GM11168 (cell line): ENCODE results near the gene HOXB5.

Experiments used
- in situ Hi-C: fragments of 300-500 bp; cut with MboI; formaldehyde crosslinking; loops from one replicate; pipeline ENCODE4 v1.12.0; 2022; ENCODE audit warnings: low sequenced_read_pairs; ENCODE audit not compliant: unreplicated experiment

HOXB5 gene

DNA sequence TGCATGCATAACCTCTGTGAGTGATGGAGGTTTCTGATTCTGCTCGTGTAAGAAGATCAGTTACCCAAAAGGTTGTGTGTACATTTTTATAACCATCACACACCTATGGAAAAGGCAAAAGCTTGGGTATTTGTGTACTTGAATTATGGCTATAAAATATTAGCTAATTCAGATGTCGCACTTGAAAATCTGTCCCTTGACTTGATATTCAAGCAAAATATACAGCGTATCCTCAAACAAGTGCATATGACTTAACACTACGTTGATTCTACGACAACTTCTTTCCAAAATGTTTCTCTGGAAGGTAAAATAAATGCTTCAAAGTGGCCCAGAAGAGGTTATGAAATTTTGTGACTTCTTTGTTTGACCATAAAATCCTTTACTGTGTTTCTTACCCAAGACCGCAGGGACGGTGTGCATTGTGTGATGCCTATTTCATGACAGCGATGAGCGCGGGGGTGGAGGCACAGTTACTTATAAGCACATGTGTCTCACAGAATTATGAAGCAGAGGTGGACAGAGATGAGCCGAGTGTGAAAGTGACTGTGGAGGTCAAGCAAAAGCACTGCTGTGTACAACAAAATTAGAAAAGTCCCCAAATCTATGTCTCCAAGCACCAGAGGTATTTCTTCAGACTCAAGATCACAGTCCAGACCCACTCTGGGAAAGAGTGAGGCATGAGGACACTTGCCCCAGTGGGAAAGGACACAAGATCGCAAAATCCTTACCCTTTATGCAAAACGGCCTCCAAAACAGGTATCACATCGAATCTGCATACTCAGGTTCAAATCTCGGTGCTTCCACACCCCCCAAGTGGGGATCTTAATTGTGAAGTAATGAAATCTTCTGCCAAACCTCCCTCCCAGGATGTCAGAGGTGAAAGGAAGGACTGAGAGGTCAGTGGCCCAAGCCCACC, 36.7 kb upstream of the HOXB5 start:
- in situ Hi-C loops, result no loop called here

DNA sequence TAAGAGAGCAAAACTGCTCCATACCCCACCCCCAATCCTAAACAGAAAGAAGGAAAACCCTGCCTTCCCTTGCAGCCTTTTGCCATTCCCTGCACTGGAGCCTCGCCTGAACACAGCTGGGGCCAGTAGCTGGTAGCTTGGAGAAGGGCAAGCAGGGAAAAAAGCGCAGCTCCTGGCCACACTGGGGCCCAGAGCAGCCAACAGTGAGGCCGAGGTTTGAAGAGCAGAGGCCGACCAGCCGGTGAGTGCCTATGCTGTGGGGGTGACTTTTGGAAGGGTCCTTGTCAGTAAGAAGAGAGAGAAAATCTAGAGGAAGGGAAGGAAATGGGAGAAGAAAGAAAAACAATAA, 35.8 kb upstream of the HOXB5 start:
- in situ Hi-C loops, result no loop called here

DNA sequence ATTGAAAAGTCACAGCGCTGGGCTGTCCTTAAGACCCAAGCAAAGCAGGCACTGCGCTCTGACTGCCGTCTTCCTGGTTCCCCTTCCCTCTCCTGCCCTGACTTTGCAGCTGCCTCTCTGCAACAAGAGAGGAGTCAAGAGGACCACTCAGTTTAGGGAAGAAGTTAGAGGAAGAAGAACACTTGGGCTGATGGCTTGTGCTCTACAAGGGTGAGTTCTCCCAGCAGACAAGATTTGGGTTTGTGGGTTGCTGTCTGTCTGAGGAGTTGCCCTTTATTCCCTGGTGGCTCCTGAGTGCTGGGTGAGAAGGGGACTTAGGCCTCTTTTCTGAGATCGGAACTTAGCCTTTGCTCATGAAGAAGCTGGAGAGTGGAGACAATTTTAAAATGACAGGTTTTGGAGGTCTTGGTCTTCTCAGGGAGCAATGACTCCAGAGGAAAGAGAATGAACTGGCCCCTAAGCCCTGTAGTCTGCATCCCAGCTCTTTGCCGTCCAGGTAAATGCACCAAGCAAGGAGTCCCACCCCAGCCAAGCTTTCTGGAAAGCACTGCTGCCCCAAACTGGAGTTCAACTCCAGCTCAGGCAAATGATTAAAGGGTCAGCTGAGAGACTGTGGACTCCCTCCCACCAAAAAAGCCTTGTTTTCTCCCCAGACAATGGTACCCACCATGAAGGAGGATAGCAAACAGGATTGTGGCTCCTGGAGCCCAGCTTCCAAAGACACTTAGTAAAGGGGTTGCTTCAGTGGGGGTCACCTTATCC, 35.3 kb upstream of the HOXB5 start:
- in situ Hi-C loops, result no loop called here

DNA sequence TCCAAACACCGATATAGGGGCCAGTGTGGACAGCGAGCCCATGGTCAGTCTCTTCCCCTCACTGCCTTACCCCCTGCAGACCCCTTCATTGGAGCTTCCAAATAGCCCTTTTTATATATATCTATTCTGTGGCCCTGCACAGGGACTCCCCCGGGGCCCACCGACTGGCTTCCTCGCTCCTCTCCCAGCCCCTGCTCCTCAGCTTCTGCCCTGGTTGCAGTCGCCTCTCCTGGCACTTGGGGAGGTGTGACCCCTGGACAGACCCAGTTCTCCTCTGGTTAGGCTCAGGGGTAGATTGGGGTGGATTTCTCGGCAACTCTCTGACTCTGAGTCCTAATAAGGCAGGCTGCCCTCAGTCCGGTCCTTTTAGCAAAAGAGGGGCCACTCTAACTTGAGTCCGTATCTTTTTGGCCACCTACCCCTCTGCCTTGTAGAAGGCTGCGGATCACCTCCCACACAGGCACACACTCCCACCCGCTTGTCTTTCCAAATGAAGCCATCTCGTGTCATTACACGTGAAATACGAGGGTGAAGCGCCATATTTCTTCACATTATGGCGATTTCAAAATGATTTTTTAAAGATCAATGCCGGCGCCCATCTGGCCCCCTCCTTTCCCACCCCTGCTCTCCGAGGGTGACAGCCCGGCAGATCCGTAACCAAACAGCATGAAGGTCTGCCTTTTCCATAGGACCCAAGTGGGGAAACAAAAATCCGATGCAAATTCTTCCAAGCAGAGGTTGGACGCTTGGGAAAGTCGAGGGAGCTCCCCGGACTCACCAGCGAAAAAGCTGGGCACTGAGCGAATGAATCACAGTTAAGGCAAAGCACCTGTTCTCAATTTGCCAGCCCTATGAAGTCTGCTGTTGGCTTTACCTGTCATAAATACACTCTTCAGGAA, 34.3 kb upstream of the HOXB5 start:
- in situ Hi-C loops, result no loop called here

DNA sequence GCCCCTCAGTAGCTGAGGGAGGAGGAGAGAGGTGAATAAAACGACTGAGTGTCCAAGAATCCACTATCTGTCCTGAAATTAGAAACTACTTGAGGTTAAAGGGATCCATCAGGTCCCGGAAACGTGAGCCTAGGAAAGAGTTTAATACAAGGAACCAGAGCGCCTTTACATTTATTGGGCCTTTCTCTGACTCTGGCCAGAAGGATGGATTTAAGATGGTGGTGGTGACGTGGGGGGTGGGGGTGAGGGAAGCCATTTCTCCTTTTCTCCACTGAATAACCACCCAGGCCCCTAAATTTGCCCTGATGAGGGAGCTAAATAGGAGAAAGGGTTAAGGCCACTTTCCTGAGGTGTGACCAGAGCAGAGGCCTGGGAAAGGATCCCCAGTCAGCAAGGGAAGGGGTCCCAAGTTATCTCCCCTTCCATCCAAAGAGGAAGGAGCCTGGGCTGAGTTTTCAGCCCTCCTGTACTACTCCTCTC, 33.6 kb upstream of the HOXB5 start:
- in situ Hi-C loops, result no loop called here

DNA sequence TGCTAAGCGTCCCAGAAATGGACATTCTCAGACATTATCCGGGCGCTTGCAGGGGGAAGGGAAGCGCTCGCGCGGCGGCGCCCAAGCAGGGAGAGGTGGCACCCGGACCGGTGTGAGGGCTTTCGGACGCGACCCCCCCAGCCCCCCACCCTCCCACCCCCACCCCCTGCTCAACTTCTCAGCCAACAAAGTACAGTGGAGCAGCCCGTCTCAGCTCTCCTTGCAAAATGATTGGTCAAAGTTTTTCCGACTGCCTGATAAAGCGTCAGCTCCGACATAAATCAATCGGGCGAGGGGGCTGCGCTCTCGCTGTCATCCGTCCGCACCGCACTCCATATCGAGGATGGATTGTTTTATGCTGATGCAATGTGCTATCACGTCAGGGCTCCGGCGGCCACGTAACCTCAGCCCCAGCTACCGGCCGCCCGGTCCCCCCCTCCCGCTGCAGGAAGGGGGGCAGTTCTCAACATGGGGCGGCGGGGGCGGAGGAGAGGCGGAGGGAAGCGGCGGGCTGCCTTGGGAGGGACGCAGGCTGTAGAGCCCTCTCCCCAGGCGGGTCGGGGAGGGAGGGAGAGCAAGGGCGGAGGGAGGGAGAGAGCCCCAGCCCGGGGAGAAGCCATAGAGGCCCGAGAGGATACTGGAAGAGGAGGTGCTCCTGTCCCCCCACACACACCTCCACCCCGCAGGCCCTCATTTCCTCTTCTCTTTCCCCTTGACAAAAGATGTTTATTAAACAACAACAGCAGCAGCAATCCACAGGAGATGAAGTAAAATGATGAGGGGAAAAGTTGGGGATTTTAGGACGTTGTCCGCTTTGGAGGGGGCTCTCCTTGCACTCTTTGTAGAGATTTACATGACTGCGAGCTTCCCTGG, 32.9 kb upstream of the HOXB5 start, which contains the start of gene HOXB9:
TSS of gene HOXB9 (minus strand) at position 114 of the 873 bp plus-strand sequence. CDS start at position 25, 89 bp downstream.
- in situ Hi-C loops, result no loop called here

DNA sequence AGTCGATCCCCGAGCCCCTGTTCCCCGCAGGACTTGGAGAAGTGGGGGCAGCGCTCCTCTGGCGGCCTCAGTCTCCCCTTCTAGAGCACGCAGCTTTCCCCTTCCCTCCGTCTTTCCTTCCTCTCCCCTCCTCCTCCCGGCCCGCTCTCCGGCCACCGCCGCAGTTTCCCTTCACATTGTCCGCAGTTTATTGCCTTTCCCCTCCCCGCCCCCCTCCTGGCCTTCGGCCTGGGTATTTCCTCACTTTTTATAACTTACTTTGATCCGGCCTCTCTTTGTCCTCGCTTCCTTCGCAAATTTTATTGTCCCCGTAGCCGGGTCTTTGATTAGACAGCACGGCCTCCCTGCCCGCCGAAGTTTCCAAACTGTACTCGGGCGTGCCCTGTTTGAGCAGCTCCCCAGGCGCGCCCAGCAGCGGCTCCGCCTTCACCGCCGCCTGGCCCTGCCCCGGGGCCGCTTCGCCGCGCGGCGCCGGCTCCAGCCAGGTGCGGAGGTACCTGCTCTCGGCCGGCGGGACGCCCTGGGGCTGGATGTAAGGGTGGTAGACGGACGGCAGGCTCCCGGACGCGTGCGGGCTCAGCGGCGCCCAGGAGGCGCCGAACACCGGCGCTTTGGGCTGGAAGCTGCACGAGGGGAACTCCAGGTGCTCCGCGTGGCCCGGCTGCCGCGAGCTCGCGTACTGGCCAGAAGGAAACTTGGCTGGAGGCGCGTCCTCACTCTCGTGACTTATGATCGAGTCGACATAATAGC, 32.1 kb upstream of the HOXB5 start:
- in situ Hi-C loops, result no loop called here

DNA sequence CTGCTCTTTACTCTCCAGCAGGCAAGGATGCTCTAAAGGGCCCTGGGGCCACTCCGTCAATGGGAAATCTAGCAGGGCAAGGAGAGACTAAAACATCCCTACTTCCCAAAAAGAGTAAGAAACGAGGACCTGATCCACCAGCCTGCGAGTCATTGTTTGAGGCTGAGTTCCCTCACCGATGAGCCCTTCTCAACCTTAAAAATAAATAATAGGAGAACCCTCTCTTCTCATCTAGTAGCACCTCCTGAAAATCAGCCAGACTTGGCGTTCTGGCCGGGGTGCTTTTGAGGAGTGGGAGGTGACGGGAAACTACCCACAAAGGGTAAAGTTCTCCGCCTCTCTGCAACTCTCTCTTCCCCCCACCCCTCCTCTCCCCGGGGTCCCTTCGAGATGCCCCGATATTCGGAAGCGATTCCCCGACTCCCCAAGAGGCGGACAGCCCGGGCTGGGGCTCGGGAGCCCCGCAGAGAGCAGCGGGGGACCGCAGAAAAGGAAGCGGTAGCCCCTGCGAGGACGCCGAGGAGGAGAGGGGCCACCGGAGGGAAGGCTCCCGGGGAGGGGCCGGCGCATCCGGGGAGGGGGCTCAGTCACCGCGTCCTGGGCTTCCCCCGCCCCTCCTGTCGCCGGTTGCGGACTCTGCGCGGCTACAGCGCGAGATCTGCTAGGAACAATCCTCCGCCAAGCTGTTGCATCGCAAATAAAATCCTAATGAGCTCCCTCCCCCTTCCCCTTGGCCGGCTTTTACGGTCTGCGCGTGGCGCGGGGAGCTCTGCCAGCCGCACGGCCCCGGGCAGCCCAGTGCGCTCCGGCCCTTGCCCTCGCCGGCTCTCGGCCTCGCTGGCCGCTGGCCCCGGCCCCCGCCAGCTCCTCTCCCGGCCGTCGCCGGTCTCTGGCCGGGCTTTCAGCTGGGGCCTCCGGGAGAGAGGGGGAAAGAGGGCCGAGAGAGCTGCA, 31.2 kb upstream of the HOXB5 start:
- in situ Hi-C loops, result no loop called here

DNA sequence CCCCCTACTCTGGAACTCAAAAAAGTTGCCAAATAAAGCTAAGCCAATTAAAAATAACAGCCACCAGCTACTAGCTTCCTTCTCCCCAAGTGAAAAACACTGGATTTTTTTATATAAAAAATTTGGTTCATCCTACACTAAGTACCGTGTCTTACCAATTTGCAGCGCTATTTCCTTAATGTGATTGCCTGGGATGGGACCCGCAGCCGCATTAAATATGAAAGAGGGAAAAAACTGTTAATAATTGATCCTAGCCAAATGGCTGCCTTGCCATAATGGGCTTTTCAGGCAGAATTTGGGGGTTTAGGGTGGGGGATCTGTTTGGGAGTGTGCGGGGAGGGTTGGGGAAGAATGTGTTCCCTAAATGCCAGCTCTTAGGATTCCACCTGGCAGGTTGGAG, 30.5 kb upstream of the HOXB5 start:
- in situ Hi-C loops, result no loop called here

DNA sequence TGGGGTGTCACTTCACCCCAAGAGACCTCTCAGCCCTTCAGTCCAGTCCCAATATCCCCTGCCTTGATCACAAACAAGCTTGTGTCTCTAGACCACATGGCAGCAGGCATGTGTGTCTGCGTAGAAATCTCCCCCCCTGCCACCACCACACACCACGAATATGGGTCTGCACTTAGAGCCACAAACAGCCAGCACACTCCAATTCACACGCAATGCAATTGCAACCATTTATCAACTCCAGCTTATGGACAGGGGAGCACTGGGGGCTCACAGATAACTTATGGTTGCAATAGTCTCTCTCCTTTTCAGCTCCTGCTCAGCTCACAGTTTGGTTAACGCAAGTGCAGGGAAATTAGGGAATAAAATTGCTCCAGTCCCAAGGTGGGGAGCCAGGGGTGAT, 30.0 kb upstream of the HOXB5 start:
- in situ Hi-C loops, result no loop called here

DNA sequence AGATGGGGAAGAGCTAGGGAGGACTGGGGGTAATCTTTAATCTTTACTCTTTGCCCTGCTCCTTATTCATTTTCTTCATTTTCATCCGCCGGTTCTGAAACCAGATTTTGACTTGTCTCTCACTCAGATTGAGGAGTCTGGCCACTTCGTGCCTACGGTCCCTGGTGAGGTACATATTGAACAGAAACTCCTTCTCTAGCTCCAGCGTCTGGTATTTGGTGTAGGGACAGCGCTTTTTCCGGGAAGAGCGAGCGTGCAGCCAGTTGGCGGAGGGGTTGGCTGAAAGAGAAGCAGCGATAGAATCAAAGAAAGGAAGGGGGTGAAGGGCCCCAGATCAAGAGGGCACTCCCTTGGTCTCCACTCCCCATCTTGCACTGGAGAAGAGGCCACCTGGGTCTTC, 29.3 kb upstream of the HOXB5 start:
- in situ Hi-C loops, result no loop called here

DNA sequence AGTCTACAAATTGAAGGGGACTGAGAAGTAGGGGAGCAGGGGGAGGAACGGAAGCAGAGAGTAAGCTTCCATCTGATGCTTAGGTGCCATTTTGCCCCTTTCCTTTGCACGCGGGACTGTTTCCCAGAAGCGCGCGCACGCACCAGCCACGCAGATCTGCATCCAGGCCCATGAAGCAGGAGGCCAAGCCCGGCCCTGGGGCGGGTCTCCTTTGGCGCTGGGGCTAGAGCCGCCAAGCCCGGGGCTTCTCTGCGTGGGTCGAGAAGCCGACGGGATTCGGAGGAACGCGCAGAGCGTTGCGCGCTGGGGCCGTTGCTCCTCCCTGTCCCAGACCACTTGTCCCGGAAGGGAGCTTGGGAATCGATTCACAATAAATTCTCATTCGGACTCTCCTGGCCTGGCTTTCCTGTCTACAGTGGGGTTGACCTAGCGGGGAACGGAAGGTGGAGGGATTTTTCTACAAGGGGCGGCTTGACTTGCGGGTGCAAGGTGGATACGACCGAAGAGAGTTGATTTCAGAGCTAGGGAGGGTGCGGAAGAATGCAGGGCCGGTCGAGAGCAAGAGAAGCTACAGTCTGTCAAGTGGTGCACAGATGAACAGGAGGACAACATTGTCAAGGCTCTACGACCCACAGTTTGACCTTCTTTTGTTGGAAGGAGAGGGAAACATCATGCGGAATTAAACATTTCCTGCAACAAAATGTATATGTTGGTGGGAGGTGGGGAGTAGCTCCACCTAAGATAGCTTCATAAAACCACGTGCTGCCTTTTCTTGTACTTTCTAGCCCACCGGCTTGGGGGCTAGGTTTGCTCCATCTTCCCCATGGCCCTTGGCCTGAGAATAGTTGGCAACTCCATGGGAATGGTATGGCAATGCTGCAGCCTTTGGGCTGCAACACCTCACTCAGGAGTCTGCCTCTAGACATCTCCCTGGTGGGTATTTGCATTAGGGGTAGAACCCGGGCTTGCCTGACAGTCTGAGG, 28.1 kb upstream of the HOXB5 start:
- in situ Hi-C loops, result no loop called here

DNA sequence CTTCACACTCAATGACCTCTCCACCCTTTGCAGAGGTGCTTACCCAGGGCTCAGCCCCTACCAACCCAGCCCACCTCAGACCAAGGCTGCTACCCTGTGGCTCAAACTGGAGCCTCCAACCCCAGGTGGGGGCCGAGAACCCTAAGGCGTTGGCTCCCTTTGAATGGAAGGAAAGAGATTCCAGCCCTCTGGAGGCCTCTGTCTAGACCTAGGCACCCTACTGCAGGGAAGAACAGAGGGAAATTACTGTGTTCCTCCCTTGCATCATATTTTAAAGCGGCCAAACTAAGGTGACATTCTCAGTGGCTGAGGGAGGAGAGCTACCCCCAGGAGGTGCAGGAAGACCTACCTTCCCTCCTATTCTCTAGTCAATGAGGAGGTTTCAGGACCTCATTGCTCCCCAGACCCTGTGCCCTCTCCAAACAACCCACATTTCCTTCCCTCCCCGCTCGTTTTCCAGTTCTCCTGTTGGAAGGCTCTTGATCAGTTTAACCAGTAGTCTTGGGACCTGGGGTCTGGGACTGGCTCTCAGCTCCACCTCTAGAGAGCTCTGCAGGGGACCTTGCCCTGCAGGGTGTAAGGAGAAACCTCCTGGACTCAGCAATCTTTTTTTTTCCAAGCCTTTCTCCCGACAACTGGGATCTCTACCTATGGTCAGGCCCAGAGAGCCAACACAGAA, 27.0 kb upstream of the HOXB5 start:
- in situ Hi-C loops, result no loop called here

DNA sequence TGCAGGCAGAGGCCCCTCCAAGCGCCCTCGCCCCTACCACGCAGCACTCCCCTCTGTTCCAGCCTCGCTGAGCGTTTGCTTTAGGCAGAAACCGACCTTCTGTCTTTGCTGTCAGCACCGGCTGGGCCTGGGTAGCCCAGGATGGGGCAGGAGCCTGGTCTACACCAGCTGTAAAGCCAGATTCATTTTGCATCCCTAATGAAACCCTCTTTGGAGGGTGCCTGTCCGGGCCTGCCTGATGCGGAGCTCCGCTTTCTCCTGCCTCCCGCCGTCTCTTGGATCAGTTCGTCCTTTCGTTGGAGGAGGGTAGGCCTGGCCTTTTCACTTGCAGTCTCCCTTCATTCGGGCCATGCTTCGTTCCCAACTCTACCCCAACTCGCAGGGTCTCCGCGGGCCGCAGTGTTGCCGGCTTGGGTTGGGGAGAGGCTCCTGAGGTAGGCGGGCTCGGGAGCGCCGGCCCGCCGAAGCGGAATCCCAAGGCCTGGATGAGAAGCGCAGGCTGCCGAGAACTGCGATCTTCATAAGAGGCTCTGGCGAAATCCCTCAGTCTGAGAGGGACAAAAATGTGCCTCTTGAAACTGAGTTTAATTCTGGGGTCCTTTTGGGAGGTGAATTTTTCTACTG, 26.4 kb upstream of the HOXB5 start:
- in situ Hi-C loops, result no loop called here

DNA sequence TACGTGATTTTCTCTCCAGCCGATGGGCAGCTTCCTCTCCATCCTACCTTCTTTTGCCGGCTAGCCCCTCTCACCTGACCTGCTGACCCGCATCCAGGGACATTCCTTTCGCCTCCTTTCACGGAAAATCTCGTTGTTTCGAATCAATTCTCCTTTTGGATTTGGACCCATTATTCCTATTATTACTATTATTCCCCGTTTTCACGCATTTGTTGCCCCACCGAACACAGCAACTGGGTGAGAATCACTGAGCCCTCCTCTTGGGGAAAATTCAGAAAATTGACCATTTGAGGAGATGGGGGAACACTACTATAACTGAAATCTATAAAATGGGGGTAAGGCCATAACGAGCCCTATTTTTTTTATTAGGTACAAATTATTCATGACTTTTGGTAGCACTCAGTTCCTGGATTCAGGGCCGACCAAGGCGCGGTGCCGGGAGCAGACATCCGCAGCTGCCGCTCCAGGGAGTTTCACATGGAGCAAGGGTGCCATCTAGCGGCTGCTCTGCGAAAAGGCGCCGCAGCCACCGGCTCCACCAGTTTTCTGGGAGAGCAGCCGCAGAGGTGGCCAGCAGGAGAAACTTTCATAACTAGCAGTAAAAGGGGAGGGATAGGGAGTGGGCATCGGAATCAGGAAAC, 24.8 kb upstream of the HOXB5 start:
- in situ Hi-C loops, result no loop called here
